C4-2B (cell line): ENCODE data around the gene HMGB1.

ENCODE experiments used
- H3K27ac ChIP-seq: fragments of 450-650 bp; 2 replicates; pipeline ENCODE4 v1.5.1; 2017
- ZFX ChIP-seq: fragments of 450-650 bp; IDR thresholded peaks from 2 replicates; pipeline ENCODE4 v1.6.1; 2017
- TF ChIP-seq, protein P1 (sequence below): fragments of 450-650 bp; conservative IDR thresholded peaks from 2 replicates; pipeline ENCODE4 v1.5.1; 2017; ENCODE audit warnings: mild to moderate bottlenecking

HMGB1 gene

DNA sequence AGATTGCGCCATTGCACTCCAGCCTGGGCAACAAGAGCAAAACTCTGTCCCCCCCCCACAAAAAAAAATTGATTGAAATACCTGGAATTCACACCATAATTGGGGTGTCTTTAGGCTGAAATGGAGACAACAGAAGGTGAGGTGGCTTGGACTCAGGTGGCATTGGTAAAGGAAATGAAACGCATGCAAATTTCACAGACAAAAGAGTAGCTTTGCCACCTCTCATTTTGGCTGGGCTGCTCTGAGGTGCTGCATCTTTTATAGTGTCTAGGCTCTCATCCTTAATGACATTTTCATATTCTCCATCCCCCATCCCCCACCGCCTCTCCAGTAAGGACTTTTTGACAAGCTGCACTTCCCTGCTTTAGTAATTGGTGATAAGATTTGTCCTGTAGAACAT is 36.5 kb downstream of the HMGB1 start:
- no peak overlapping the region for H3K27ac ChIP-seq
- TF ChIP-seq ZFX: no peak
- TF ChIP-seq, protein P1, sequence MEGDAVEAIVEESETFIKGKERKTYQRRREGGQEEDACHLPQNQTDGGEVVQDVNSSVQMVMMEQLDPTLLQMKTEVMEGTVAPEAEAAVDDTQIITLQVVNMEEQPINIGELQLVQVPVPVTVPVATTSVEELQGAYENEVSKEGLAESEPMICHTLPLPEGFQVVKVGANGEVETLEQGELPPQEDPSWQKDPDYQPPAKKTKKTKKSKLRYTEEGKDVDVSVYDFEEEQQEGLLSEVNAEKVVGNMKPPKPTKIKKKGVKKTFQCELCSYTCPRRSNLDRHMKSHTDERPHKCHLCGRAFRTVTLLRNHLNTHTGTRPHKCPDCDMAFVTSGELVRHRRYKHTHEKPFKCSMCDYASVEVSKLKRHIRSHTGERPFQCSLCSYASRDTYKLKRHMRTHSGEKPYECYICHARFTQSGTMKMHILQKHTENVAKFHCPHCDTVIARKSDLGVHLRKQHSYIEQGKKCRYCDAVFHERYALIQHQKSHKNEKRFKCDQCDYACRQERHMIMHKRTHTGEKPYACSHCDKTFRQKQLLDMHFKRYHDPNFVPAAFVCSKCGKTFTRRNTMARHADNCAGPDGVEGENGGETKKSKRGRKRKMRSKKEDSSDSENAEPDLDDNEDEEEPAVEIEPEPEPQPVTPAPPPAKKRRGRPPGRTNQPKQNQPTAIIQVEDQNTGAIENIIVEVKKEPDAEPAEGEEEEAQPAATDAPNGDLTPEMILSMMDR: no peak

DNA sequence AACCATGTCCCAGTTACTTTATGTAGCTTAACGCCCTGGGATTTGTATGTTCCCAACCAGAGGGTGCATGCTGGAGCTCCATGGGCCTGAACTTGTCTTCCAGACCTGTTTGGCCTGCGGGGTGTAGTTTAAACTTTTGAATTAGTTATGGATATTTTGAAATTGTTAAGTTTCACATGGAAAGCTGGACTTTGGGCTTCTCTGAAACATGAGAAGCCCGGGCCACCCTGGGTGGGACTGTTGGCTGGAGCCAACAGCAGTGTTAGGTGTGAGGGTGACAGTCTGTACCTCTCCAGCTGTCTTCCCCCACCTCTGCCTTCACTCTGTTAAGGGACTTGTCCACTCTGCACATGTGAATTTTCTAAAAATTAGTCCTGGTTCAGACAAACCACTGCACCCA is 41.8 kb downstream of the HMGB1 start:
- no peak overlapping the region for H3K27ac ChIP-seq
- TF ChIP-seq, protein P1: no peak
- TF ChIP-seq ZFX: no peak

DNA sequence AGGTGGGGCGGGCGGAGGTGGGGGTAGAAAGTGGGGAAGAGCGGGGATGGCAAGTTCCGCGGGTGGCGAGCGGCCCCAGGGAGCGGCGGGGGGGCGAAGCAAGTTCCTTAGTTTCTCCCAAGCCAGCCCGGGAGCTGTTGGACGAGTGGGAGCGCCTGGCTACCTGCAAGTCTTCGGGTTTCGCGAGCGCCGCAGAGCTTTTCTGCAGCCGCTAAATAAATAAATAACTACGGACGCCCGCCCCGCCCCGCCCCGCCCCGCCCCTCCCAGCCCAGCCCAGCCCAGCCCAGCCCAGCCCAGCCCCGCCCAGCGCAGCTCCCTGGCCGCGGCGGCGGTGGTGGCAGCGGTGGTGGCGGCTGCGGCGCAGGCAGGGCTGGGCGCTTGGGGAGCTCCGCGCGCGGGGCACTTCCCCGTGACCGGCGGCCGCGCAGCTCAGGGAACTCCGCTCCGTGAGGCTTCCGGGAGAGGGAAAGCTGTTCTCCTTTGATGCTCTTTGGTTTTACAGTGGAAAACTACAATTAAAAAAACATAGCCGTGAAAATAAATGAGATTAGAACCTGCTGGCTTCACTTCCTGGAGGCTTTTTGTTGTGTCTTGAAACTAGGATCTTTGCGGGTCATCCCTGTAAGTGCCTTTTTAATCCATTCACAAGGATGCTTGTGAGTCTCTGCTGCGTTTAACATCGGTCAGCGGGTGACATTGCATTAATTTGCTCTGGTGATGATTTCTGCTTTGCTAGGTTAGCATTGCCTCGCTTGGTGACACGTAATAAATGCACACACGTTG is 43.5 kb downstream of the HMGB1 start, which contains the start of gene UBE2L5:
UBE2L5 (plus strand) TSS at position 440 of the 786 bp plus-strand sequence. CDS start 5,498 bp downstream, outside the sequence.
- H3K27ac ChIP-seq: peak within 1 kb of the TSS; percentile 81
- TF ChIP-seq, protein P1: no peak
- TF ChIP-seq ZFX: no peak

DNA sequence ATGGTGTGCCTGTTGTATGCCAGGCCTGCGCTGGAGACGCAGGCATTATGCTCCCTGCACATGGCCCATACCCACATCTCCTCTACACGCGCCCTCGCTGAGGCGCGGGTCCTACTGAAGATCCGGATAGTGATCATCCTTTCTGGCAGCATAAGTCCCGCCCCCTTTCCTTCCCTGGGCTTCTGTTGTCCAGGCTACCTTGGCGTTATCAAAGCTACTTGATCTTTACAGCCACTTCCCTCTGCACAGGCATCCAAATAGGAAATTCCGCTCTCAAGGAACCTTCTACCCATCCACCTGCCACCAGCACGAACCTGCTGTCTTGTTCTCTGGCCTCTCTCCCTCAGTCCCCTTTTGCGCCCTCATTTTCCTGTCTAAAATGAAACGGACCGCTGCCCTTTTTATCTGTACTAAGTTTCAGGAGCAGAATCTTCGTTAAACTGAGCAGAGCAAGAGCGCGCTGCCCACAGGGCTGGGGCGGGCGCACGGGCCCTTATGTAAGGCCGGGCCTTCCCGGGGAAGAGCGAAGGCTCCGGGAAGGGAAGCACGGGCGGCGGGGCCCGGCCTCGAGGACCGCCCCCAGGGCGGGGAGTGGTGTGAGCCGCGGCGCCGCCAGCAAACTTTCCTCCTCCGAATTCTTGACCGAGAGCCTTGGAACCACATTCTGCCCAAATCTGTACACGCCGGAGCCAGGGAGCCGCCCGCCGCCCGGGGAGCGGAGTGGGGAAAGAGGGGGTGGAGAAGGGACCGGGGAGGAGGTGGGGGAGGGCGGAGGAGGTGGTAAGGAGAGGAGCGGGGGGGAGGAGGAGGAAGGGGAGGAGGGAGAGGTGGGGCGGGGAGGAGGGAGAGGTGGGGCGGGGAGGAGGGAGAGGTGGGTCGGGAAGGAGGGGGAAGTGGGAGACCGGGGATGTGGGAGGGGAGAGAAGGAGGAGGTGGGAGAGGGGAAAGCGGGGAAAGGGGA is 44.4 kb downstream of the HMGB1 start:
- H3K27ac ChIP-seq: peak overlapping the region; percentile 81
- TF ChIP-seq, protein P1: no peak
- peak; percentile 72; the same call in 1 of the 2 replicates for TF ChIP-seq ZFX

DNA sequence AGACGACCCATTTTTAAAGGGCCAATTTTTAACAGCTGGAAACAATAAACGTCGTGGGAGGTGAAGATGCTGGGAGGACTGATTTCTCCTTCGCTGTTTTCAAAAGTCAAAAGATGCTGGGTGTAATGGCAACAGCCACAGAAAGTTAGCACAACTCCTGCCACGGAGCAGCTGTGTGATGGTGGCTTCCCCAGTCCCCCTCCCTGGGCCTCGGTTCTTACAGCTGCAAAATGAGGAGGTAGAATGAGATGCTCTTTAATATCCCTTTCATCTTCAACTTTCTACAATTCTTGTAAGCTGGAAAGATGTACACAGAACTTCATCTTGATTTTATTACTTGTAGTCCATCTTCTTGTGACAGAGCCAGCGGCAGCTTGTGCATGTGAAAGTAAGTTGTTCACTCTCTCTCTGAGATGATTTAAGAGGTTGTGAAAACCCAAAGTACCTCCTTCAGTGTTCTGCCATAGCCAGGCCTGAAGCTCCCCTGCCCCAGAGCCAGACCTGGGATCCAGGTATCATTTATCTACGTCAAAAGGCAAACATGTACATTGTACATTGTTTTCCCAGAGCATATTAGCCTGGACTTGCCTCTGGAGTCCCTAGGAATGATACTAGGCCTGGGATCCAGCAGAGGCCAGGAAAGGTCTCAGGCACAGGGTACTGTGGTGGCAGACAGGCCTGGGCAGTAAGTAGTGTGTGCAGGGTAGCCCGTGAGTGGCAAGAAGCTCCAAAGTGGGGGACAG is 46.8 kb downstream of the HMGB1 start:
- H3K27ac ChIP-seq: no peak overlapping the region
- TF ChIP-seq, protein P1: no peak
- no peak for TF ChIP-seq ZFX

DNA sequence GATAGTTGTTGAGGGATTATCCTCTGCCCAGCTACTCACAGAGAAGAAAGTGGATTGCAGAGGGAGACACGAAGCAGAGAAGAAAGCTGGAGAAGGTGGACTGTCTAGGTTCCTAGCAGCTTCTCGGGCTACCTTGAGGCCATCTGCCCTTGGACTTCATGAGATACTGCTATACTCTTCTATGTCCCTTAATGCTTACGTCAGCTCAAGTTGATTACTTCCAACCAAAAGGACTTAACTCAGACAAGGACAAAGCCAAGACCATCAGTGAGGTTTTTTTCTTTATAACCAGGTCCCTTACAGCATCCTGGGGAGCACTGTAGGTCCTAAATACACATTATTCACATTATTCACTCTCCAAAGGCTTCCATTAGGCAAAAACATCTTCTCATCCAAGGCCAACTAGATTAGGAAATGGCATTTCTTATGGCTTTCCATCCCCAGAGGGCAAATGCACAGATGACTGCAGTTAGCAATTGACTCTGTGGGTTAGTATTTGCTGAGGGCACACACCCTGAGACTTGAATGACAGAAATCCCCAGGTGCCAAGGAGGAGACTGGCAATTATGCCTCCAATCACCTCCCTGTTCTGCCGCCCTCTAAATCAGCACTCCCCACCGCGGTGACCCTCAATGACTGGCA is 47.5 kb downstream of the HMGB1 start:
- H3K27ac ChIP-seq: no peak overlapping the region
- TF ChIP-seq, protein P1: no peak
- no peak for TF ChIP-seq ZFX
